Trophoblast cell (in vitro differentiated cells and primary cell): ENCODE results near the gene ACCSL.

Experiments used
- DNase-seq, 2 donors: peaks; one replicate each; pipeline ENCODE4 v3.0.0-alpha.2; 2016
- H2AFZ ChIP-seq: 2 replicates; pipeline ENCODE4 v1.6.1; 2013; ENCODE audit warnings: low read length, moderate library complexity, mild to moderate bottlenecking; ENCODE audit not compliant: insufficient read depth, poor library complexity
- H2AK5ac ChIP-seq: 2 replicates; pipeline ENCODE4 v1.6.1; 2013; ENCODE audit warnings: mild to moderate bottlenecking, low read length
- H2BK120ac ChIP-seq: 2 replicates; pipeline ENCODE4 v1.6.1; 2013; ENCODE audit warnings: low read length, mild to moderate bottlenecking, moderate library complexity; ENCODE audit not compliant: insufficient read depth, poor library complexity
- H2BK12ac ChIP-seq: 2 replicates; pipeline ENCODE4 v1.6.1; 2013; ENCODE audit warnings: mild to moderate bottlenecking, low read length, moderate library complexity
- H2BK5ac ChIP-seq: 2 replicates; pipeline ENCODE4 v1.6.1; 2013; ENCODE audit warnings: low read length, low read depth, moderate library complexity, mild to moderate bottlenecking; ENCODE audit not compliant: poor library complexity
- H3K14ac ChIP-seq: 2 replicates; pipeline ENCODE4 v1.6.1; 2013; ENCODE audit warnings: mild to moderate bottlenecking, low read length
- H3K18ac ChIP-seq: 2 replicates; pipeline ENCODE4 v1.6.1; 2013; ENCODE audit warnings: mild to moderate bottlenecking, low read length
- H3K23ac ChIP-seq: 2 replicates; pipeline ENCODE4 v1.6.1; 2013; ENCODE audit warnings: low read length
- H3K27ac ChIP-seq: 2 replicates; pipeline ENCODE4 v1.5.1; 2013; ENCODE audit warnings: low read depth, mild to moderate bottlenecking, inconsistent platforms, low read length, moderate library complexity
- H3K27me3 ChIP-seq: 2 replicates; pipeline ENCODE4 v1.6.1; 2013; ENCODE audit warnings: inconsistent platforms, mild to moderate bottlenecking, low read length, moderate library complexity; ENCODE audit not compliant: insufficient read depth
- H3K36me3 ChIP-seq, 2 experiments: 1 replicate in 1 of 2; 2 replicates in 1 of 2; pipeline ENCODE4 v1.6.1; 2013; ENCODE audit warnings: low read length in 2 of 2, mild to moderate bottlenecking in 2 of 2, moderate library complexity in 1 of 2; ENCODE audit not compliant: insufficient read depth in 2 of 2, control insufficient read depth in 1 of 2
- H3K4ac ChIP-seq: 2 replicates; pipeline ENCODE4 v1.6.1; 2013; ENCODE audit warnings: low read depth, mild to moderate bottlenecking, low read length, moderate library complexity
- H3K4me1 ChIP-seq, 2 experiments: 1 replicate in 1 of 2; 2 replicates in 1 of 2; pipeline ENCODE4 v1.6.1; 2013; ENCODE audit warnings: low read length in 2 of 2, mild to moderate bottlenecking in 2 of 2, moderate library complexity in 1 of 2; ENCODE audit not compliant: insufficient read depth in 2 of 2, control insufficient read depth in 1 of 2
- H3K4me2 ChIP-seq: 2 replicates; pipeline ENCODE4 v1.6.1; 2013; ENCODE audit warnings: inconsistent platforms, mild to moderate bottlenecking, low read length, moderate library complexity
- H3K4me3 ChIP-seq: 2 replicates; pipeline ENCODE4 v1.5.1; 2013; ENCODE audit warnings: mild to moderate bottlenecking, low read depth, low read length, inconsistent platforms
- H3K79me1 ChIP-seq: one replicate; pipeline ENCODE4 v1.6.1; 2013; ENCODE audit warnings: low read length
- H3K79me2 ChIP-seq: 2 replicates; pipeline ENCODE4 v1.6.1; 2013; ENCODE audit warnings: low read length, mild to moderate bottlenecking; ENCODE audit not compliant: control insufficient read depth, insufficient read depth, poor library complexity
- H3K9ac ChIP-seq: 2 replicates; pipeline ENCODE4 v1.6.1; 2013; ENCODE audit warnings: mild to moderate bottlenecking, low read length
- H3K9me3 ChIP-seq: 2 replicates; pipeline ENCODE4 v1.6.1; 2013; ENCODE audit warnings: low read depth, mild to moderate bottlenecking, control low read depth, inconsistent platforms, low read length; ENCODE audit not compliant: insufficient read depth
- H4K12ac ChIP-seq: 2 replicates; pipeline ENCODE4 v1.6.1; 2013; ENCODE audit warnings: low read depth, mild to moderate bottlenecking, low read length, moderate library complexity
- H4K8ac ChIP-seq: 2 replicates; pipeline ENCODE4 v1.6.1; 2013; ENCODE audit warnings: low read depth, mild to moderate bottlenecking, low read length, moderate library complexity
- H4K91ac ChIP-seq: one replicate; pipeline ENCODE4 v1.6.1; 2013; ENCODE audit warnings: low read depth, mild to moderate bottlenecking, low read length, moderate library complexity
- WGBS: extraction: QIAGEN DNeasy Blood & Tissue Kit; methylation state at CpG from one replicate; pipeline ENCODE4 v1.1.7; 2013; ENCODE audit warnings: missing lambda C conversion rate; ENCODE audit not compliant: insufficient read length, insufficient coverage; ENCODE audit errors: extremely low coverage; 5-methylcytosine and 5-hydroxymethylcytosine counted together

ACCSL gene

DNA sequence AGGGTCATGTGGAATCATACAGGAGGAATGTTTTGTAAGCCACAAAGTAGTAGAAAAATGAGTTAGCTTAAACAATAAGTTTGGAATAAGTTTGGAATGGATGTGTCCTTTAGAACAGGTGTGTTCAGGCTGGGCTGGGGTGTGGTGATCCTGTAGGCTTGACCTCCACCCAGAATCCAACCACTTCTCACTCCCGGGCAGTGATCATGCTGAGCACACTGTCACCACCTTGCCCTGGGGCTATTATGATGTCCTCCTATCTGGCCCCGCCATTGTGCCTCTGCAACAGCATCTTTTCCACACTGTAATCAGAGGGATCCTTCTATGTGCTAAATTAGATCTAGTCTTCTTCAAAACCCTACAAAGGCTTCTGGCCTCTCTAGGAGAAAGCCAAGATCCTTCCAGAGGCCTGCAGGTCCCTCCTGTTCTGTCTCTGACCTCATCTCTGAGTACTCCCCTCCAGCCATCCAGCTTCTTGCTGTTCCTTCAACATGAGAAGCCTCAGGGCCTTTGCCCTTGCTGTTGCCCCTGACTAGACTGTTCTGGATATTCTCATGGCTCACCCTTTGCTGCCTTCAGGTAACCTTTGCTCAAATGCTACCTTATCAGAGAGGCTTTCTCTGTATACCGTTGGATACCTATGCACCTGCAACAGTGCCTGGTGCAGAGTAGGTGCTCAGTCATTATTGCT lies 18.8 kb upstream of the ACCSL start:
- no peak overlapping the region for H2AK5ac ChIP-seq
- H3K9me3 ChIP-seq: no peaks in the 10 kb centered on the region
- no peaks in the 10 kb centered on the region for H3K36me3 ChIP-seq
- H2AFZ ChIP-seq: no peak overlapping the region
- no peaks in the 10 kb centered on the region for H3K79me1 ChIP-seq
- H4K12ac ChIP-seq: no peak overlapping the region
- H3K14ac ChIP-seq: no peak overlapping the region
- no peak overlapping the region for H3K4ac ChIP-seq
- H2BK12ac ChIP-seq: no peak overlapping the region
- H3K9ac ChIP-seq: no peak overlapping the region
- H3K23ac ChIP-seq: no peak overlapping the region
- H2BK120ac ChIP-seq: no peak overlapping the region
- H3K4me3 ChIP-seq: no peak overlapping the region
- no peak overlapping the region for H2BK5ac ChIP-seq
- H3K4me1 ChIP-seq: peaks cover 6 to 21% of the 10 kb centered on the region in 2 experiments
- H3K79me2 ChIP-seq: no peaks in the 10 kb centered on the region
- no peak for DNase-seq
- H3K4me2 ChIP-seq: no peak overlapping the region
- no peak overlapping the region for H3K27ac ChIP-seq
- H3K27me3 ChIP-seq: no peaks in the 10 kb centered on the region
- H4K8ac ChIP-seq: no peak overlapping the region
- no peak overlapping the region for H3K18ac ChIP-seq
- WGBS: no CpG with 5 or more reads among the region's 3 CpGs
- H4K91ac ChIP-seq: no peak overlapping the region

DNA sequence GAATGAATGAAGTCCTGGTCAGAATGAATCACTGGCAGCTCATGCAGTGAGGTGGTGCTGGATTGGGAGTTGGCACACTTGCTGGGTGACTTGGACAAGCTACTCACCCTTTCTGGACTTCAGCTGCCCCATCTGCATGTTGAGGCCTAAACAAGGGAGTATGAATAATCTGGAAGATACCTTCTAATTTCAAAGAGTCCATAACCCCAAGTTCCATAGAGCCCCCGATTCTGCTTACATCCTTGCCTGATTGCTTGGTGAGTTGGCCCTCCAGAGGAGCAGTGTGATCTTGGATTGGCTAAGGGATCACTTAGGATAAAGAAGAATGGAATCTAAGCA lies 18.3 kb upstream of the ACCSL start:
- Histone ChIP-seq H3K36me3 (no peaks in the 10 kb centered on the region), H4K8ac (no peak overlapping the region), H3K9me3 (no peaks in the 10 kb centered on the region), H4K12ac (no peak overlapping the region), H3K18ac (no peak overlapping the region), H3K14ac (no peak overlapping the region), H3K4me2 (no peak overlapping the region), H2AK5ac (no peak overlapping the region), H2BK5ac (no peak overlapping the region), H2BK12ac (no peak overlapping the region), H3K27me3 (no peaks in the 10 kb centered on the region), H3K4me1 (peaks cover 6 to 21% of the 10 kb centered on the region in 2 experiments), H2AFZ (no peak overlapping the region), H3K4ac (no peak overlapping the region), H2BK120ac (no peak overlapping the region), H3K79me1 (no peaks in the 10 kb centered on the region), H3K9ac (no peak overlapping the region), H4K91ac (no peak overlapping the region), H3K79me2 (no peaks in the 10 kb centered on the region), H3K23ac (no peak overlapping the region), H3K4me3 (no peak overlapping the region), H3K27ac (no peak overlapping the region)
- no peak for DNase-seq
- WGBS: no CpG with 5 or more reads among the region's 1 CpG

DNA sequence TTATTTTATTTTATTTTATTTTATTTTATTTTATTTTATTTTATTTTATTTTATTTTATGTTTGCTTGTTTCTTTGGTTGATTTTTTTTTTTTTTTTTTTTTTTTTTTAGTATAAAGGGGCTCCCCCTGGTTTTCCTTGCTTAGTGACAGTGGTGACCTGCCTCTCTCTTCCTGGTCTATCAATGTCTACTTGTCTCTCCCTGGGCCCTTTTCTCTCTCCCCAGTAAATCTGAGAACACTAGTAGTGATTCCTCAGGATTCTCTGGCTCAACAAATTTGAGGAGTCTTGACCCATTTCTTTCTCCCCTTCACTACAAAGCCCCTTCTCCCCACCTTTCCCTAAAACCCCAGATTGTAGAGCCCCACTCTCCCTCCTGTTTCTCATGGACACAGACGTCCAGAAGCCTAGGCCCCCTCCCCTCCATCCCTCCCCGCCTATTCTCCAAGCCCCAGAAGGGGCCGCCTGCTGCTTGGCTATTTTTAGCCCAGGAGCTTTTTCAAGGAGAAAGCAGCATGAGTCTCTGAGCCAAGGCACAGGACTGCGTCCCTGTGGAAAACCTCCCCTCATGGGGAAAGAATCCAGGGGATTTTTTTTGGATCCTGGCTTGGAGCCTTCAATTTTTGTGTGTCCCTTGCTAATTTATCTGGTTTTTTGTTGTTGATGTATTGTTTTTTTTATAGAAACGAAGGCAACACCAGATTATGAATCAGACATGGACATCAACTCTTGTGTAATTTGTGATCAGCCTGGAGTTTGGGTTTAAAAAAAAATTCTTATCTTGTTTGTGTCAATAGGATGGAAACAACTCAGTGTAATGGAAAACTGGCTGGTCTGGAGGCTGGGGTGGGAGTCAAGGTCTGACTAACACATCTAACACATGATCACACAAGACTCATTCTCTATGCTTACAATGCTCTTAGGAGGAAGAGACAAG lies 17.5 kb upstream of the ACCSL start:
- Histone ChIP-seq H3K36me3 (no peaks in the 10 kb centered on the region), H3K79me2 (no peaks in the 10 kb centered on the region), H3K14ac (no peak overlapping the region), H3K9ac (no peak overlapping the region), H3K4me3 (no peak overlapping the region), H3K4me1 (peaks cover 6 to 21% of the 10 kb centered on the region in 2 experiments), H3K18ac (no peak overlapping the region), H3K9me3 (no peaks in the 10 kb centered on the region), H3K4me2 (no peak overlapping the region), H2BK12ac (no peak overlapping the region), H2BK5ac (no peak overlapping the region), H3K79me1 (no peaks in the 10 kb centered on the region), H4K91ac (no peak overlapping the region), H4K12ac (no peak overlapping the region), H3K27me3 (no peaks in the 10 kb centered on the region), H2AFZ (no peak overlapping the region), H2BK120ac (no peak overlapping the region), H2AK5ac (no peak overlapping the region), H3K4ac (no peak overlapping the region), H4K8ac (no peak overlapping the region), H3K23ac (no peak overlapping the region), H3K27ac (no peak overlapping the region)
- no CpG with 5 or more reads among the region's 5 CpGs for whole genome bisulfite sequencing
- DNase-seq: no peak

DNA sequence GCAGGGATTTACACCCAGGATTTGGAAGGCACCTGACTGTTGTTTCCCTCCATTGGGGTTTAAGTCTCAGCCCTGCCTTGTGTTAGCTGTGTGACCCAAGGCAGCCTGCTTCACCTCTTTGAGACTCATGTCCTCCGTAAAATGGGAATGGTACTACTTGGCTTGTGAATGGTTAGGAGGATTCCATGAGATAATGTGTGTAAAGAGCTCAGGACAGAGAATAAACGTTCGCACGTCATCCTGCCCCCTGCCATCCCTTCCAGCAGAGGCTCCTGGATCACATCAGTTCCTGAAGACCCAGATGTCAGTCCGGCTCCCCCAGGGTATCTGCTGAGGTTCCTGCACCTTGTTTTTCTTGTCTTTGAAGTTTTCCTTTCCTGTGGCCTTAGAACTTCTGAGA lies 16.8 kb upstream of the ACCSL start:
- Histone ChIP-seq H4K91ac (no peak overlapping the region), H3K23ac (no peak overlapping the region), H3K36me3 (no peaks in the 10 kb centered on the region), H3K9ac (no peak overlapping the region), H3K27ac (no peak overlapping the region), H4K12ac (no peak overlapping the region), H3K27me3 (no peaks in the 10 kb centered on the region), H2AFZ (no peak overlapping the region), H3K4ac (no peak overlapping the region), H3K4me3 (no peak overlapping the region), H3K9me3 (peaks cover under 1% of the 10 kb centered on the region), H3K18ac (no peak overlapping the region), H3K4me1 (peaks cover 6 to 21% of the 10 kb centered on the region in 2 experiments), H2BK12ac (peak overlapping the region; percentile 19), H3K4me2 (no peak overlapping the region), H2AK5ac (no peak overlapping the region), H2BK5ac (no peak overlapping the region), H4K8ac (no peak overlapping the region), H2BK120ac (no peak overlapping the region), H3K14ac (no peak overlapping the region), H3K79me2 (no peaks in the 10 kb centered on the region), H3K79me1 (no peaks in the 10 kb centered on the region)
- no peak for DNase-seq
- no CpG with 5 or more reads among the region's 5 CpGs for WGBS
